D341Med (cell line): ENCODE results near the gene G6PC1.
"Not testable (repeated sequence)": the region's sequence is repeated elsewhere in the genome, so short reads cannot be mapped to it uniquely, and the experiment has no call there.

Experiments used
- DNase-seq: peaks from one replicate; pipeline ENCODE4 v3.0.0; 2012; ENCODE audit warnings: low spot score

G6PC1 gene

GRCh38 chr17:42900460-42901331 lies at the start of gene G6PC1:
TSS of gene G6PC1 (plus strand) at chr17:42900799. CDS start at chr17:42900877, 78 bp downstream.
- DNase-seq, result no peak

- no peak for DNase-seq
Observed at GRCh38 chr17:42850954-42851353, 49.6 kb upstream of the G6PC1 start, which contains the start of gene AOC3. TSS of gene AOC3 (plus strand) at chr17:42851199. CDS start at chr17:42851344, 145 bp downstream.

DNA sequence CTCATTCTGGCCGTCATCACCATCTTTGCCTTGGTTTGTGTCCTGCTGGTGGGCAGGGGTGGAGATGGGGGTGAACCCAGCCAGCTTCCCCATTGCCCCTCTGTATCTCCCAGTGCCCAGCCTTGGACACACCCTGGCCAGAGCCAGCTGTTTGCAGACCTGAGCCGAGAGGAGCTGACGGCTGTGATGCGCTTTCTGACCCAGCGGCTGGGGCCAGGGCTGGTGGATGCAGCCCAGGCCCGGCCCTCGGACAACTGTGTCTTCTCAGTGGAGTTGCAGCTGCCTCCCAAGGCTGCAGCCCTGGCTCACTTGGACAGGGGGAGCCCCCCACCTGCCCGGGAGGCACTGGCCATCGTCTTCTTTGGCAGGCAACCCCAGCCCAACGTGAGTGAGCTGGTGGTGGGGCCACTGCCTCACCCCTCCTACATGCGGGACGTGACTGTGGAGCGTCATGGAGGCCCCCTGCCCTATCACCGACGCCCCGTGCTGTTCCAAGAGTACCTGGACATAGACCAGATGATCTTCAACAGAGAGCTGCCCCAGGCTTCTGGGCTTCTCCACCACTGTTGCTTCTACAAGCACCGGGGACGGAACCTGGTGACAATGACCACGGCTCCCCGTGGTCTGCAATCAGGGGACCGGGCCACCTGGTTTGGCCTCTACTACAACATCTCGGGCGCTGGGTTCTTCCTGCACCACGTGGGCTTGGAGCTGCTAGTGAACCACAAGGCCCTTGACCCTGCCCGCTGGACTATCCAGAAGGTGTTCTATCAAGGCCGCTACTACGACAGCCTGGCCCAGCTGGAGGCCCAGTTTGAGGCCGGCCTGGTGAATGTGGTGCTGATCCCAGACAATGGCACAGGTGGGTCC lies 49.0 kb upstream of the G6PC1 start:
- DNase-seq, result not testable (repeated sequence)

DNA sequence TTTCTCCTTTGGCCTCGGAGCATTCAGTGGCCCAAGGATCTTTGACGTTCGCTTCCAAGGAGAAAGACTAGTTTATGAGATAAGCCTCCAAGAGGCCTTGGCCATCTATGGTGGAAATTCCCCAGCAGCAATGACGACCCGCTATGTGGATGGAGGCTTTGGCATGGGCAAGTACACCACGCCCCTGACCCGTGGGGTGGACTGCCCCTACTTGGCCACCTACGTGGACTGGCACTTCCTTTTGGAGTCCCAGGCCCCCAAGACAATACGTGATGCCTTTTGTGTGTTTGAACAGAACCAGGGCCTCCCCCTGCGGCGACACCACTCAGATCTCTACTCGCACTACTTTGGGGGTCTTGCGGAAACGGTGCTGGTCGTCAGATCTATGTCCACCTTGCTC lies 48.2 kb upstream of the G6PC1 start:
- no peak for DNase-seq

- DNase-seq, result no peak
Observed at GRCh38 chr17:42853004-42853403, 47.6 kb upstream of the G6PC1 start.

GRCh38 chr17:42853597-42853967 lies 47.0 kb upstream of the G6PC1 start:
- no peak for DNase-seq

DNA sequence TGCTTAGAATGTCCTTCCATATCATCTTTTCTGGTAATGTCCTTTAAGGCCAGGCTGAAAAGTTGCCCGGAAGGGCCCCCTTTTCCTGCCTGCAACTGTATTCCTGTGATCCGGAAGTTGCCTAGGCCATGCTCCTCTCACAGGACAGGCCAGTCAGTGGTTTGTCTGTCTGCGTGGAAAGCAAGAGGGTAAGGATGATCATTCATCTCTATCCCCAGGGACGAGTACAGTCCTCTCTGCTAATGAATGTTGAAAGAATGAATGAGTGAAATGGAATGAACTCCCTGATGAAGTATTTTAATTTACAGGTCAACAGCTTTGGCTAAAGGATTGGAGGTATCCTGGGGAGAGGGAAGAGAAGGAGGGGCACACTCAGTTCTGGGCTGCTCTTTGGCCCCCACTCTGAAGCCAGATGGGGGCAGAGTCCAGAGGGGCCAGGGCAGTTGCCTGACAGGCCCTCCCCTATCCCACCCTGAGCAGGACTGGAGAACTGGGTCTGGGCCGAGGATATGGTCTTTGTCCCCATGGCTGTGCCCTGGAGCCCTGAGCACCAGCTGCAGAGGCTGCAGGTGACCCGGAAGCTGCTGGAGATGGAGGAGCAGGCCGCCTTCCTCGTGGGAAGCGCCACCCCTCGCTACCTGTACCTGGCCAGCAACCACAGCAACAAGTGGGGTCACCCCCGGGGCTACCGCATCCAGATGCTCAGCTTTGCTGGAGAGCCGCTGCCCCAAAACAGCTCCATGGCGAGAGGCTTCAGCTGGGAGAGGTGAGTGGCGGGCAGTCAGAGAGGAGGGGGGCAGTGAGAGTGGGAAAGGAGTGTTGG lies 46.4 kb upstream of the G6PC1 start:
- DNase-seq, result no peak

- DNase-seq, result no peak
Observed at GRCh38 chr17:42855048-42855596, 45.5 kb upstream of the G6PC1 start.

DNA sequence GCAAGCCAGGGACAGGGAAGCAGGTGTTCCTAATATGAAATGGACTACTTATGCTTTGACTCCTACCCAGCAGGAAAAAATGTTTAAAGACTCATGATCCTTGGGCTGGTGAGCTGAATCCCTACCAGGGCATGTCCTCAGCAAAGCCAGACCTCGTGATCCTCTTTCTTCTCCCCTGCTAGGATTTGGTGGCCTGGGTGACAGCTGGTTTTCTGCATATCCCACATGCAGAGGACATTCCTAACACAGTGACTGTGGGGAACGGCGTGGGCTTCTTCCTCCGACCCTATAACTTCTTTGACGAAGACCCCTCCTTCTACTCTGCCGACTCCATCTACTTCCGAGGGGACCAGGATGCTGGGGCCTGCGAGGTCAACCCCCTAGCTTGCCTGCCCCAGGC lies 44.5 kb upstream of the G6PC1 start:
- DNase-seq, result not testable (repeated sequence)

DNA sequence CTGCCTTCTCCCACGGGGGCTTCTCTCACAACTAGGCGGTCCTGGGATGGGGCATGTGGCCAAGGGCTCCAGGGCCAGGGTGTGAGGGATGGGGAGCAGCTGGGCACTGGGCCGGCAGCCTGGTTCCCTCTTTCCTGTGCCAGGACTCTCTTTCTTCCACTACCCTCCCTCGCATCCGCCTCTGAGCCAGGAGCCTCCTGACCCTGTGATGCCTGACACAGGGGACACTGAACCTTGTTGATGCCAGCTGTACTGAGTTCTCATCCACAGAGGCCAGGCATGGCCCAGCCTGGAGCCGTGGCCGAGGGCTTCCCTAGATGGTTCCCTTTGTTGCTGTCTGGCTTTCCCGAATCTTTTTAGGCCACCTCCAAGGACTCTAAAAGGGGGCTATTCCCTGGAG lies 44.1 kb upstream of the G6PC1 start:
- not testable (repeated sequence) for DNase-seq

DNA sequence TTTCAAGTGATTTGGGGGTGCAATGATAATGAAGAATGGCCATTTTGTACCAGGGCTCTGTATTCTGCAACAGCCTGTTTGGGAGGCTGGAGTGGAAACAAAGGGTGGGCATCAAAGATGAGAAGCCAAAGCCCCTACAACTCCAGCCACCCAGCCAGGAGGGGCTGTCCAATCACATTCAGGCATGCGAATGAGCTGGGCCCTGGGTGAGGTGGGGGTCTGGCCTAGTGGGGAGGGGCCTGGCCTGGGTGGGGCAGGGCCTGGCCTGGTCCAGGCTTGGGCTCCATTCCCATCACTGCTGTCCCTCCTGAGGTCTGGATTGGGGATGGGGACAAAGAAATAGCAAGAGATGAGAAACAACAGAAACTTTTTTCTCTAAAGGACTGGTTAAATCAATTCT lies 43.2 kb upstream of the G6PC1 start:
- no peak for DNase-seq

GRCh38 chr17:42865638-42866094 lies 34.9 kb upstream of the G6PC1 start:
- DNase-seq, result no peak

GRCh38 chr17:42866216-42866615 lies 34.4 kb upstream of the G6PC1 start:
- DNase-seq, result no peak

GRCh38 chr17:42866631-42867575 lies 33.7 kb upstream of the G6PC1 start:
- DNase-seq, result no peak

DNA sequence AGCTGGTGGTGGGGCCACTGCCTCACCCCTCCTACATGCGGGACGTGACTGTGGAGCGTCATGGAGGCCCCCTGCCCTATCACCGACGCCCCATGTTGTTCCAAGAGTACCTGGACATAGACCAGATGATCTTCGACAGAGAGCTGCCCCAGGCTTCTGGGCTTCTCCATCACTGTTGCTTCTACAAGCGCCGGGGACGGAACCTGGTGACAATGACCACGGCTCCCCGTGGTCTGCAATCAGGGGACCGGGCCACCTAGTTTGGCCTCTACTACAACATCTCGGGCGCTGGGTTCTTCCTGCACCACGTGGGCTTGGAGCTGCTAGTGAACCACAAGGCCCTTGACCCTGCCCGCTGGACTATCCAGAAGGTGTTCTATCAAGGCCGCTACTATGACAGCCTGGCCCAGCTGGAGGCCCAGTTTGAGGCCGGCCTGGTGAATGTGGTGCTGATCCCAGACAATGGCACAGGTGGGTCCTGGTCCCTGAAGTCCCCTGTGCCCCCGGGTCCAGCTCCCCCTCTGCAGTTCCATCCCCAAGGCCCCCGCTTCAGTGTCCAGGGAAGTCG lies 32.8 kb upstream of the G6PC1 start:
- DNase-seq, result not testable (repeated sequence)

DNA sequence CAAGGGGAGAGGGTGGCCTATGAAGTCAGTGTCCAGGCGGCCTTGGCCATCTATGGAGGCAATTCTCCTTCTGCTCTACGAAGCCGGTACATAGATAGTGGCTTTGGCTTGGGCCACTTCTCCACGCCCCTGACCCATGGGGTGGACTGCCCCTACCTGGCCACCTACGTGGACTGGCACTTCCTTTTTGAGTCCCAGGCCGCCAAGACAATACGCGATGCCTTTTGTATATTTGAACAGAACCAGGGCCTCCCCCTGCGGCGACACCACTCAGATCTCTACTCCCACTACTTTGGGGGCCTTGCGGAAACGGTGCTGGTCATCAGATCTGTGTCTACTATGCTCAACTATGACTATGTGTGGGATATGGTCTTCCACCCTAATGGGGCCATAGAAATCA lies 32.3 kb upstream of the G6PC1 start:
- no peak for DNase-seq

DNA sequence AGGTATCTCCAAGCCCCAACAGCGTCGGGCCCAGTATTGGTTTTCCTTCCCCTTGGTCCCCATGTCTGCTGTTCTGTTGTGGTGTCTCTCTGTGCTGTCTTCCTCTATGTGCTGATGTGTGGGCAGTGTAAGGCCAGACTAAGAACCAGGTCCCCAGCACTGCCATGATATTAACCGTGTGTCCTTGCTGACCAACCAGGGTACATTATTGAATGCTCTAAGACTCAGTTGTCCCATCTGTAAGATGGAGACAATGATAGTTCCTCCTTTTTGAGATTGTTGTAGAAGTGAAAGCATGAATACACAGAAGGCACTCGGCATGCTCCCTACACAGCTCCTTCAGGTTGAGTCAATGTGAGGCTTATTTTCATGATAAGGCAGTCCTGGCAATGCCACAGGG lies 29.0 kb upstream of the G6PC1 start:
- DNase-seq, result no peak

DNA sequence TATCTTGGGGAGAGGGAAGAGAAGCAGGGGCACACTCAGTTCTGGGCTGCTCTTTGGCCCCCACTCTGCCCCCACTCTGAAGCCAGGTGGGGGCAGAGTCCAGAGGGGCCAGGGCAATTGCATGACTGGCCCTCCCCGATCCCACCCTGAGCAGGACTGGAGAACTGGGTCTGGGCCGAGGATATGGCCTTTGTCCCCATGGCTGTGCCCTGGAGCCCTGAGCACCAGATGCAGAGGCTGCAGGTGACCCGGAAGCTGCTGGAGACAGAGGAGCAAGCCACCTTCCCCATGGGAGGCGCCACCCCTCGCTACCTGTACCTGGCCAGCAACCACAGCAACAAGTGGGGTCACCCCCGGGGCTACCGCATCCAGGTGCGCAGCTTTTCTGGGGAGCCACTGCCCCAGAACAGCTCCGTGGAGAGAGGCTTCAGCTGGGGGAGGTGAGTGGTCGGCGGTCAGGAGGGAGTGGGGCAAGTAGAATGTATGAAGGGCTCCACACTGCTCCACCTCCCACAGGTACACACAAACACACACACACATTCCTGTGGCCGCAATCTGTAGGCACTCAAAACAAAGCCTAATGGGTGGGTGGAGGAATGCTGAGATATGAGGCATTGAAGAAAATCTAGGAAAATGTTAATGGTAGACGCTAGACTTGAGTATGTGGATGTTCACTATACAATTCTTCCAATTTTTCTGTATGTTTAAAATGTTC lies 28.2 kb upstream of the G6PC1 start:
- DNase-seq, result no peak

DNA sequence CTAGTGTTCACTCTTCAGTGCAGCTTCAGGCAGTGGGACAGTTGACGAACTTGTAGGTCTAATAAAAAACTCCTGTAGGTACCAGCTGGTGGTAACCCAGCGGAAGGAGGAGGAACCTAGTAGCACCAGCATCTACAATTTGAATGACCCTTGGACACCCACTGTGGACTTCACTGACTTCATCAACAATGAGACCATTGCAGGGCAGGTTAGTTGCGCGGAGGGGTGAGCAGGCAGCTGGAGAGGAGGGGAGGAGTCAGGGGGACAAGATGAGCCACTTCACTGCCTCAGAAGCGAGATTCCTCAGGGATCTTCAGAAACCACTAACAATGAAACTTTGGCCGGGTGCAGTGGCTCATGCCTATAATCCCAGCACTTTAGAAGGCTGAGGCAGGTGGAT lies 27.3 kb upstream of the G6PC1 start:
- no peak for DNase-seq
